Smooth muscle cell (in vitro differentiated cells): ENCODE results near the gene VPS13A. TPM values are rescaled to one million over a fixed set of nuclear protein-coding genes. Genes with fewer than 3 reads are reported as not detected.

ENCODE experiments used
- DNase-seq: peaks from one replicate; lab custom pipeline; 2025; ENCODE audit not compliant: unreplicated experiment; lab: John Stamatoyannopoulos, UW
- H2AFZ ChIP-seq: fragments of 200-600 bp; sonication (generic); 2 replicates; pipeline ENCODE4 v1.6.0; 2016; ENCODE audit warnings: antibody characterized with exemption, low read depth, mild to moderate bottlenecking
- H3F3A ChIP-seq: fragments of 200-600 bp; sonication (generic); 2 replicates; pipeline ENCODE4 v1.6.0; 2017; ENCODE audit warnings: antibody characterized with exemption, low read depth
- H3K27ac ChIP-seq: fragments of 200-600 bp; sonication (generic); 2 replicates; pipeline ENCODE4 v1.5.1; 2016; ENCODE audit warnings: low read depth, mild to moderate bottlenecking
- H3K27me3 ChIP-seq: fragments of 200-600 bp; sonication (generic); 2 replicates; pipeline ENCODE4 v1.6.1; 2016; ENCODE audit warnings: low read depth, mild to moderate bottlenecking
- H3K36me3 ChIP-seq: fragments of 200-600 bp; sonication (generic); 2 replicates; pipeline ENCODE4 v1.5.1; 2016; ENCODE audit warnings: low read depth
- H3K4me1 ChIP-seq: fragments of 200-600 bp; sonication (generic); 2 replicates; pipeline ENCODE4 v1.5.1; 2016; ENCODE audit warnings: low read depth
- H3K4me2 ChIP-seq: fragments of 200-600 bp; sonication (generic); 2 replicates; pipeline ENCODE4 v1.6.0; 2016; ENCODE audit warnings: mild to moderate bottlenecking
- H3K4me3 ChIP-seq: fragments of 200-600 bp; sonication (generic); 2 replicates; pipeline ENCODE4 v1.5.1; 2016; ENCODE audit warnings: mild to moderate bottlenecking
- H3K79me2 ChIP-seq: fragments of 200-600 bp; sonication (generic); 2 replicates; pipeline ENCODE4 v1.6.0; 2016; ENCODE audit warnings: low read depth, mild to moderate bottlenecking
- H3K9ac ChIP-seq: fragments of 200-600 bp; sonication (generic); 2 replicates; pipeline ENCODE4 v1.6.0; 2016; ENCODE audit warnings: low read depth
- H3K9me3 ChIP-seq: fragments of 200-600 bp; sonication (generic); replicated peaks from 2 replicates; pipeline ENCODE4 v1.5.1; 2016; ENCODE audit warnings: low read depth
- H4K20me1 ChIP-seq: fragments of 200-600 bp; sonication (generic); 2 replicates; pipeline ENCODE4 v1.6.0; 2016; ENCODE audit warnings: low read depth
- WGBS: methylation state at CpG from one replicate; pipeline ENCODE4 v1.1.7; 2016; ENCODE audit warnings: low lambda C conversion rate; 5-methylcytosine and 5-hydroxymethylcytosine counted together
- polyA plus RNA-seq: library from polyadenylated mRNA; unstranded; fragments of >200 nt; fragmentation: Nextera tagmentation; extraction: Ambion mirVana; gene quantifications from 2 replicates; pipeline ENCODE4 v1.2.1, GENCODE V29; 2016
- total RNA-seq: library from RNA; depleted of rRNA; stranded (reverse); fragments of >200 nt; gene quantifications from 2 replicates; pipeline ENCODE4 v1.2.3, GENCODE V29; 2014
- TF ChIP-seq, protein P1 (sequence below): fragments of 200-600 bp; sonication (generic); IDR thresholded peaks from 2 replicates; pipeline ENCODE4 v1.5.1; 2017; ENCODE audit warnings: borderline replicate concordance, mild to moderate bottlenecking, antibody characterized with exemption; ENCODE audit not compliant: insufficient read depth, poor library complexity, severe bottlenecking

The VPS13A gene
- total and polyA plus RNA-seq, 2 experiments from 2014 or later: 1.6 to 17.0 TPM

GRCh38 chr9:77462066-77462465 lies 284.7 kb downstream of the VPS13A start:
- Histone ChIP-seq H4K20me1 (no peaks in the 10 kb centered on the region), H3K4me3 (no peak overlapping the region), H3K27me3 (no peaks in the 10 kb centered on the region), H3F3A (no peaks in the 10 kb centered on the region), H3K4me2 (no peak overlapping the region), H3K79me2 (no peaks in the 10 kb centered on the region), H3K27ac (no peak overlapping the region), H3K36me3 (no peaks in the 10 kb centered on the region), H3K4me1 (peaks cover 6% of the 10 kb centered on the region), H3K9ac (no peak overlapping the region), H2AFZ (no peak overlapping the region), H3K9me3 (no peaks in the 10 kb centered on the region)
- no peak for DNase-seq
- 88% methylated on average over 10 of the region's 10 CpGs for WGBS
- TF ChIP-seq, protein P1, sequence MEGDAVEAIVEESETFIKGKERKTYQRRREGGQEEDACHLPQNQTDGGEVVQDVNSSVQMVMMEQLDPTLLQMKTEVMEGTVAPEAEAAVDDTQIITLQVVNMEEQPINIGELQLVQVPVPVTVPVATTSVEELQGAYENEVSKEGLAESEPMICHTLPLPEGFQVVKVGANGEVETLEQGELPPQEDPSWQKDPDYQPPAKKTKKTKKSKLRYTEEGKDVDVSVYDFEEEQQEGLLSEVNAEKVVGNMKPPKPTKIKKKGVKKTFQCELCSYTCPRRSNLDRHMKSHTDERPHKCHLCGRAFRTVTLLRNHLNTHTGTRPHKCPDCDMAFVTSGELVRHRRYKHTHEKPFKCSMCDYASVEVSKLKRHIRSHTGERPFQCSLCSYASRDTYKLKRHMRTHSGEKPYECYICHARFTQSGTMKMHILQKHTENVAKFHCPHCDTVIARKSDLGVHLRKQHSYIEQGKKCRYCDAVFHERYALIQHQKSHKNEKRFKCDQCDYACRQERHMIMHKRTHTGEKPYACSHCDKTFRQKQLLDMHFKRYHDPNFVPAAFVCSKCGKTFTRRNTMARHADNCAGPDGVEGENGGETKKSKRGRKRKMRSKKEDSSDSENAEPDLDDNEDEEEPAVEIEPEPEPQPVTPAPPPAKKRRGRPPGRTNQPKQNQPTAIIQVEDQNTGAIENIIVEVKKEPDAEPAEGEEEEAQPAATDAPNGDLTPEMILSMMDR: no peak

- no peaks in the 10 kb centered on the region for H4K20me1 ChIP-seq
- no peaks in the 10 kb centered on the region for H3K79me2 ChIP-seq
- no peaks in the 10 kb centered on the region for H3K9me3 ChIP-seq
- no peak overlapping the region for H3K4me3 ChIP-seq
- peaks cover 6% of the 10 kb centered on the region for H3K4me1 ChIP-seq
- no peak for DNase-seq
- no peaks in the 10 kb centered on the region for H3K36me3 ChIP-seq
- WGBS: 72% methylated on average over 3 of the region's 3 CpGs
- peak overlapping the region; percentile 35 for H2AFZ ChIP-seq
- H3K27me3 ChIP-seq: no peaks in the 10 kb centered on the region
- no peak overlapping the region for H3K27ac ChIP-seq
- no peaks in the 10 kb centered on the region for H3F3A ChIP-seq
- H3K4me2 ChIP-seq: no peak overlapping the region
- TF ChIP-seq, protein P1: no peak
- no peak overlapping the region for H3K9ac ChIP-seq
Measured at GRCh38 chr9:77463151-77463550, 285.8 kb downstream of the VPS13A start.

DNA sequence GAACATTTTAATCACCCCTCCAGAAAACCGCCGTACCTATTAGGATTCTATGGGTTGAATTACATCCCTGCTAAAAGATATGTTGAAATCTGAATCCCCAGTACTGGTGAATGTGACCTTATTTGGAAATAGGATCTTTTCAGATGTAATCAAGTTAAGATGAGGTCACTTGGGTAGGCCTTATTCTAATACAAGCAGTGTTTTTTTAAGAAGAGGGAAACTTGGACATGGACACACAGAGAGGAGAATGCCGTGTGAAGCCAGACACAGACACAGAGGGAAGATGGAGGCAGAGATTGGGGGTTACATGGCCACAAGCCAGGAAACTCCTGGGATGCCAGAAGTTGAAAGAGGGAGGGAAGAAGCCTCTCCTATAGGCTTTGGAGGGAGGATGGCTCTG lies 287.3 kb downstream of the VPS13A start:
- Histone ChIP-seq H3K27ac (no peak overlapping the region), H3K4me3 (no peak overlapping the region), H3K27me3 (no peaks in the 10 kb centered on the region), H3F3A (no peaks in the 10 kb centered on the region), H3K79me2 (no peaks in the 10 kb centered on the region), H3K4me1 (peaks cover 6% of the 10 kb centered on the region), H4K20me1 (no peaks in the 10 kb centered on the region), H3K9ac (no peak overlapping the region), H3K4me2 (no peak overlapping the region), H3K36me3 (no peaks in the 10 kb centered on the region), H2AFZ (no peak overlapping the region), H3K9me3 (no peaks in the 10 kb centered on the region)
- no peak for DNase-seq
- WGBS: 90% methylated on average over 3 of the region's 3 CpGs
- TF ChIP-seq, protein P1: no peak

- Histone ChIP-seq H3K4me2 (no peak overlapping the region), H2AFZ (no peak overlapping the region), H3K27ac (no peak overlapping the region), H3K27me3 (no peaks in the 10 kb centered on the region), H4K20me1 (no peaks in the 10 kb centered on the region), H3K9ac (no peak overlapping the region), H3K9me3 (peaks cover 6% of the 10 kb centered on the region), H3F3A (no peaks in the 10 kb centered on the region), H3K4me3 (no peak overlapping the region), H3K36me3 (no peaks in the 10 kb centered on the region), H3K79me2 (no peaks in the 10 kb centered on the region), H3K4me1 (peaks cover 6% of the 10 kb centered on the region)
- TF ChIP-seq, protein P1: no peak
- no peak for DNase-seq
- WGBS: 75% methylated on average over 5 of the region's 5 CpGs
Measured at GRCh38 chr9:77469515-77470231, 292.3 kb downstream of the VPS13A start.
